PC-3 (cell line): ENCODE measurements around the gene FHIP1B. TPM values are rescaled to one million over a fixed set of nuclear protein-coding genes. Genes with fewer than 3 reads are reported as not detected.

Experiments
- ATAC-seq: fragments of 200-7000 bp; cut with Tn5 transposase; 2 replicates; pipeline ENCODE4 v1.9.1; 2020; ENCODE audit warnings: mild to moderate bottlenecking, moderate library complexity
- BruUV-seq: library from RNA; stranded (reverse); fragments of 400-500 nt; replicated peaks from 2 replicates; lab custom pipeline; 2021; lab: Mats Ljungman, UMichigan
- CTCF ChIA-PET: fragments of 300-600 bp; sonication (Branson Sonifier 250); formaldehyde crosslinking; loops from one replicate; lab custom pipeline; 2022; ENCODE audit warnings: antibody characterized with exemption; lab: Charles Lee
- POLR2A ChIA-PET: fragments of 300-600 bp; sonication (Branson Sonifier 250); formaldehyde crosslinking; loops from one replicate; lab custom pipeline; 2022; ENCODE audit warnings: antibody characterized with exemption; ENCODE audit not compliant: unreplicated experiment; lab: Charles Lee
- DNase-seq: peaks from one replicate; pipeline ENCODE4 v3.0.0-alpha.2; 2015
- H2AFZ ChIP-seq: fragments of 300-600 bp; sonication (generic); 2 replicates; pipeline ENCODE4 v1.6.0; 2016; ENCODE audit warnings: antibody characterized with exemption, low read length
- H3F3A ChIP-seq: fragments of 300-600 bp; sonication (generic); one replicate; pipeline ENCODE4 v1.6.0; 2017; ENCODE audit warnings: antibody characterized with exemption, low read length, control low read depth, mild to moderate bottlenecking; ENCODE audit not compliant: unreplicated experiment
- H3K27ac ChIP-seq: fragments of 300-600 bp; sonication (generic); 2 replicates; pipeline ENCODE4 v1.5.1; 2016; ENCODE audit warnings: mild to moderate bottlenecking, low read length
- H3K27me3 ChIP-seq: fragments of 300-600 bp; sonication (generic); 2 replicates; pipeline ENCODE4 v1.6.1; 2016; ENCODE audit warnings: low read length, mixed read lengths
- H3K36me3 ChIP-seq: fragments of 300-600 bp; sonication (generic); 2 replicates; pipeline ENCODE4 v1.6.1; 2016; ENCODE audit warnings: low read depth, mixed run types, low read length, mixed read lengths
- H3K4me1 ChIP-seq: fragments of 300-600 bp; sonication (generic); 2 replicates; pipeline ENCODE4 v1.5.1; 2016; ENCODE audit warnings: low read length; ENCODE audit not compliant: insufficient read depth
- H3K4me2 ChIP-seq: fragments of 300-600 bp; sonication (generic); 2 replicates; pipeline ENCODE4 v1.6.0; 2016; ENCODE audit warnings: low read length
- H3K4me3 ChIP-seq: fragments of 300-600 bp; sonication (generic); 2 replicates; pipeline ENCODE4 v1.5.1; 2016; ENCODE audit warnings: mild to moderate bottlenecking, low read length, mixed read lengths
- H3K79me2 ChIP-seq: fragments of 300-600 bp; sonication (generic); 2 replicates; pipeline ENCODE4 v1.6.1; 2017; ENCODE audit warnings: low read length, mixed read lengths
- H3K9ac ChIP-seq: fragments of 300-600 bp; sonication (generic); 2 replicates; pipeline ENCODE4 v1.6.0; 2016; ENCODE audit warnings: mild to moderate bottlenecking, low read length
- H3K9me2 ChIP-seq: fragments of 300-600 bp; sonication (generic); replicated peaks from 2 replicates; pipeline ENCODE4 v1.6.1; 2016; ENCODE audit warnings: mixed run types, low read length, mixed read lengths
- H3K9me3 ChIP-seq: fragments of 300-600 bp; sonication (generic); 2 replicates; pipeline ENCODE4 v1.6.1; 2016; ENCODE audit warnings: low read length, mixed read lengths
- H4K20me1 ChIP-seq: fragments of 300-600 bp; sonication (generic); 2 replicates; pipeline ENCODE4 v1.6.1; 2016; ENCODE audit warnings: low read length, mixed read lengths
- CTCF ChIP-seq: fragments of 300-600 bp; sonication (generic); conservative IDR thresholded peaks from 2 replicates; pipeline ENCODE4 v1.5.1; 2017; ENCODE audit warnings: antibody characterized with exemption, low read depth, mild to moderate bottlenecking, low read length
- EZH2 ChIP-seq: fragments of 300-600 bp; sonication (generic); IDR thresholded peaks from one replicate; pipeline ENCODE4 v1.6.1; 2017; ENCODE audit warnings: antibody characterized with exemption, mild to moderate bottlenecking, low read length; ENCODE audit not compliant: unreplicated experiment
- EZH2phosphoT487 ChIP-seq: fragments of 300-600 bp; sonication (generic); IDR thresholded peaks from 2 replicates; pipeline ENCODE4 v1.6.1; 2018; ENCODE audit warnings: mild to moderate bottlenecking, antibody characterized with exemption, low read length, borderline replicate concordance
- intact Hi-C: fragments of 100-400 bp; cut with micrococcal nuclease; formaldehyde crosslinking; loops from 2 replicates; pipeline ENCODE4 v1.9.0; 2023
- total RNA-seq: library from RNA; depleted of rRNA; stranded (reverse); fragments of >200 nt; gene quantifications from 2 replicates; pipeline ENCODE4 v1.2.3, GENCODE V29; 2014

FHIP1B gene
- total RNA-seq, 1 experiment from 2014 or later = 30.4 TPM

GRCh38 chr11:6196396-6196795 is 38.0 kb downstream of the FHIP1B start:
- Histone ChIP-seq H3K9me2 (no peaks in the 10 kb centered on the region), H3K27ac (no peak overlapping the region), H3K79me2 (no peaks in the 10 kb centered on the region), H3K27me3 (no peaks in the 10 kb centered on the region; the same call in 1 of the 2 replicates), H3K4me3 (no peak overlapping the region), H3K9ac (no peak overlapping the region), H3K36me3 (no peaks in the 10 kb centered on the region), H3K4me1 (no peaks in the 10 kb centered on the region), H3K9me3 (no peaks in the 10 kb centered on the region), H3K4me2 (no peak overlapping the region), H4K20me1 (no peaks in the 10 kb centered on the region), H2AFZ (no peak overlapping the region), H3F3A (no peaks in the 10 kb centered on the region)
- CTCF ChIA-PET = no interaction called here
- POLR2A ChIA-PET = no interaction called here
- TF ChIP-seq EZH2phosphoT487 = no peak
- no peak for TF ChIP-seq CTCF
- no peak for TF ChIP-seq EZH2
- ATAC-seq (no peak), DNase-seq (no peak)
- intact Hi-C loops = no loop called here
- BruUV-seq = no TSS peak

- POLR2A ChIA-PET = no interaction called here
- H3K27me3 ChIP-seq = no peaks in the 10 kb centered on the region; the same call in 1 of the 2 replicates
- H2AFZ ChIP-seq = no peak overlapping the region
- no peaks in the 10 kb centered on the region for H3K36me3 ChIP-seq
- intact Hi-C loops = no loop called here
- no peaks in the 10 kb centered on the region for H3K9me3 ChIP-seq
- H3K9me2 ChIP-seq = no peaks in the 10 kb centered on the region
- no peak for TF ChIP-seq EZH2phosphoT487
- no peak for TF ChIP-seq CTCF
- no peak overlapping the region for H3K4me3 ChIP-seq
- no peaks in the 10 kb centered on the region for H4K20me1 ChIP-seq
- H3K4me1 ChIP-seq = no peaks in the 10 kb centered on the region
- no peak for DNase-seq
- H3K79me2 ChIP-seq = no peaks in the 10 kb centered on the region
- ATAC-seq = no peak
- H3F3A ChIP-seq = no peaks in the 10 kb centered on the region
- no peak overlapping the region for H3K27ac ChIP-seq
- no peak overlapping the region for H3K4me2 ChIP-seq
- BruUV-seq = no TSS peak
- CTCF ChIA-PET = no interaction called here
- no peak overlapping the region for H3K9ac ChIP-seq
These were observed 40.3 kb downstream of the FHIP1B start for GRCh38 chr11:6194065-6194581.

GRCh38 chr11:6191742-6192141 is 42.7 kb downstream of the FHIP1B start:
- no peaks in the 10 kb centered on the region for H3K9me3 ChIP-seq
- H3K9me2 ChIP-seq = no peaks in the 10 kb centered on the region
- POLR2A ChIA-PET = no interaction called here
- CTCF ChIA-PET = no interaction called here
- H3K27ac ChIP-seq = no peak overlapping the region
- intact Hi-C loops = no loop called here
- H3K4me2 ChIP-seq = no peak overlapping the region
- ATAC-seq = no peak
- no peaks in the 10 kb centered on the region for H3K79me2 ChIP-seq
- DNase-seq = no peak
- H3K4me3 ChIP-seq = no peak overlapping the region
- H3K9ac ChIP-seq = no peak overlapping the region
- H3K4me1 ChIP-seq = no peaks in the 10 kb centered on the region
- TF ChIP-seq EZH2phosphoT487 = no peak
- no peak for TF ChIP-seq CTCF
- TF ChIP-seq EZH2 = no peak
- no peaks in the 10 kb centered on the region for H3K36me3 ChIP-seq
- H3F3A ChIP-seq = no peaks in the 10 kb centered on the region
- no peaks in the 10 kb centered on the region; the same call in 1 of the 2 replicates for H3K27me3 ChIP-seq
- BruUV-seq = no TSS peak
- H2AFZ ChIP-seq = no peak overlapping the region
- no peaks in the 10 kb centered on the region for H4K20me1 ChIP-seq
